ENCODE data around the gene VWA7.

VWA7 gene

GRCh38 chr6:31775184-31775583, 1.9 kb downstream of the VWA7 start:
- DNase-seq (ENCODE audit: low read depth): no peak
- H3K4me3 ChIP-seq (ENCODE audit: low read depth, low read length): no peak overlapping the region
- TF ChIP-seq MAX (IDR thresholded peaks at IDR 0.05; ENCODE audit: low read depth, low read length) (no peak), MYC (IDR thresholded peaks at IDR 0.05; ENCODE audit: low read depth, low read length) (no peak), CTCF (IDR thresholded peaks at IDR 0.05; ENCODE audit: low read depth, low read length) (no peak), POLR2A (IDR thresholded peaks at IDR 0.05; ENCODE audit: extremely low read depth, insufficient read length) (no peak)

GRCh38 chr6:31771992-31772358, 5.2 kb downstream of the VWA7 start:
- no peak for TF ChIP-seq CTCF (IDR thresholded peaks at IDR 0.05; ENCODE audit: low read depth, low read length)
- TF ChIP-seq MYC (IDR thresholded peaks at IDR 0.05; ENCODE audit: low read depth, low read length): no peak
- no peak for TF ChIP-seq POLR2A (IDR thresholded peaks at IDR 0.05; ENCODE audit: extremely low read depth, insufficient read length)
- TF ChIP-seq MAX (IDR thresholded peaks at IDR 0.05; ENCODE audit: low read depth, low read length): no peak
- H3K4me3 ChIP-seq (ENCODE audit: low read depth, low read length): no peak overlapping the region
- DNase-seq (ENCODE audit: low read depth): no peak

GRCh38 chr6:31770860-31771259, 6.3 kb downstream of the VWA7 start:
- DNase-seq (ENCODE audit: low read depth): no peak
- no peak for TF ChIP-seq MAX (IDR thresholded peaks at IDR 0.05; ENCODE audit: low read depth, low read length)
- TF ChIP-seq MYC (IDR thresholded peaks at IDR 0.05; ENCODE audit: low read depth, low read length): no peak
- no peak for TF ChIP-seq CTCF (IDR thresholded peaks at IDR 0.05; ENCODE audit: low read depth, low read length)
- no peak for TF ChIP-seq POLR2A (IDR thresholded peaks at IDR 0.05; ENCODE audit: extremely low read depth, insufficient read length)
- no peak overlapping the region for H3K4me3 ChIP-seq (ENCODE audit: low read depth, low read length)

GRCh38 chr6:31769684-31770371, 7.3 kb downstream of the VWA7 start:
- peak; percentile 96 for TF ChIP-seq CTCF (IDR thresholded peaks at IDR 0.05; ENCODE audit: low read depth, low read length)
- TF ChIP-seq MYC (IDR thresholded peaks at IDR 0.05; ENCODE audit: low read depth, low read length): 0 out of 2 replicates have a peak, but pooled peaks have one; percentile 11
- TF ChIP-seq POLR2A (IDR thresholded peaks at IDR 0.05; ENCODE audit: extremely low read depth, insufficient read length): no peak
- 0 out of 2 replicates have a peak, but pooled peaks have one; percentile 35 for TF ChIP-seq MAX (IDR thresholded peaks at IDR 0.05; ENCODE audit: low read depth, low read length)
- no peak overlapping the region for H3K4me3 ChIP-seq (ENCODE audit: low read depth, low read length)
- peak; percentile 83 for DNase-seq (ENCODE audit: low read depth)

- no peak for TF ChIP-seq CTCF (IDR thresholded peaks at IDR 0.05; ENCODE audit: low read depth, low read length)
- TF ChIP-seq MAX (IDR thresholded peaks at IDR 0.05; ENCODE audit: low read depth, low read length): no peak
- no peak for TF ChIP-seq MYC (IDR thresholded peaks at IDR 0.05; ENCODE audit: low read depth, low read length)
- TF ChIP-seq POLR2A (IDR thresholded peaks at IDR 0.05; ENCODE audit: extremely low read depth, insufficient read length): no peak
- no peak for DNase-seq (ENCODE audit: low read depth)
- H3K4me3 ChIP-seq (ENCODE audit: low read depth, low read length): no peak overlapping the region
These were observed 8.5 kb downstream of the VWA7 start for GRCh38 chr6:31768363-31769257.
